ENCODE results near the gene S100A11. TPM values are rescaled to one million over a fixed set of nuclear protein-coding genes. Genes with fewer than 3 reads are reported as not detected.

The S100A11 gene
- total RNA-seq, 4 donors from 2014 or later, result 120 to 368 (median 160) TPM

Small RNA genes lying within 50 kb of the gene (small RNA-seq; reads per million reads assigned to genes)
- not detected for gene SPTLC1P4

Other genes with a start within 250 kb of the S100A11 start
- gene TDRKH, start 246.5 kb downstream of the S100A11 start, total RNA-seq, result 10 to 100 TPM; 10.8 to 17.1 (median 13.1) TPM
- under 1 TPM; 0.13 to 0.63 (median 0.24) TPM for gene LINGO4, start 231.6 kb downstream of the S100A11 start, total RNA-seq
- 10 to 100 TPM; 29.7 to 48.4 (median 38.8) TPM for gene RORC, start 205.2 kb downstream of the S100A11 start, total RNA-seq
- gene C2CD4D, start 197.2 kb downstream of the S100A11 start, total RNA-seq, result 1 to 10 TPM in 1 of 4 donors, under 1 TPM in 2, not detected in 1; 0.29 to 1.3 (median 0.33) TPM
- not detected for gene THEM5, start 183.3 kb downstream of the S100A11 start, total RNA-seq
- gene THEM4, start 127.5 kb downstream of the S100A11 start, total RNA-seq, result 10 to 100 TPM; 28.5 to 32.5 (median 31.3) TPM
- 10 to 100 TPM; 11.2 to 64.0 (median 35.6) TPM for gene S100A10, start 43.1 kb downstream of the S100A11 start, total RNA-seq
- gene TCHHL1, start 52.1 kb upstream of the S100A11 start, total RNA-seq, result not detected
- under 1 TPM in 3 of 4 donors, not detected in 1; 0.11 to 0.40 (median 0.13) TPM for gene TCHH, start 78.4 kb upstream of the S100A11 start, total RNA-seq
- not detected for gene RPTN, start 122.2 kb upstream of the S100A11 start, total RNA-seq
- not detected for gene HRNR, start 187.2 kb upstream of the S100A11 start, total RNA-seq